ENCODE data around the gene TMEM88.

TMEM88 gene

DNA sequence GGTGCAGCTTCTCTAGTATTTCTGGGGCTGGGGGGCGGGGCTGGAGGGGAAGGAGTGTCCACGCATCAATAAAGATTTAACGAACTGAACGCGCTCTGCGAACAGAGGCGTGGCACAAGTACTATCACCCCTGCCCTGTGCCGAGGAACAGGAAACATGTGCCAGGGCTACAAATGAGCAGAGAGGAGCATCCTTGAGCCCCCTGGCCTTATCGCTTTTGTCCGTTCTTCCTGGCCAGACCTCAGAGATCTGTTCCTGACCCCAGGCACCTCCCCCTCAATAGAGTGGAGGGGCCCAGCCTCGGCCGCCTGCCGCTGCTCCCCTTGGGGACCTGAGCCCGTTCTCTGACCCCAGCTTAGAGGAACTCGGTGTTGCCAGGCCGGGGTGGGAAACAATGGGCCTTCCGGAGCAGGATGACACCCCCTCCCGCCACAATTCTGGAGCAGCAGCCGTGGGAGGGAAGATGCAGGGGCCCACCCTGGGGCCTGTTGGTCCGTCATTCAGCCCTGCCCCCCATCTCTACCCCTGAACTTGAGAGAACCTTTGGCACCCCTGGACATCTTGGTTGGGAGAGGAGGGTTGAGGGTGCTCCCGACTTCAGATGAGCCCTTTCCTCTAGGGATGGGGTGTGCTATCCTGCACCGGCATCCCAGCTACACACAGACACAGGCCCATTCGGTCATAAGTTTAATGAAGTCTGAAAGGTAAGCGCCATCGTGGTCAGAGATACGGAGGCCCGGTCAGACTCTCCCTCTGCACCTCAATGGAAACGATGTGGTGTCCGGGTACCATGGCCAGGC, 1.3 kb downstream of the TMEM88 start:
- Histone ChIP-seq H3K9ac (ENCODE audit: low read depth, low read length, poor library complexity, severe bottlenecking) (peak overlapping the region; percentile 71), H3K27me3 (ENCODE audit: insufficient read depth, low read length, poor library complexity, severe bottlenecking) (no peaks in the 10 kb centered on the region), H2AFZ (ENCODE audit: low read length) (no peak overlapping the region), H3K4me1 (ENCODE audit: insufficient read depth, low read length, poor library complexity, severe bottlenecking) (peaks cover 19% of the 10 kb centered on the region), H3K9me3 (ENCODE audit: insufficient read depth, low read depth, low read length) (no peaks in the 10 kb centered on the region), H3K9me2 (replicated peaks; ENCODE audit: low read depth, low read length) (no peaks in the 10 kb centered on the region), H3K4me2 (ENCODE audit: low read depth, low read length, poor library complexity, severe bottlenecking) (peak overlapping the region; percentile 92), H3F3A (ENCODE audit: low read depth) (no peaks in the 10 kb centered on the region), H3K79me2 (ENCODE audit: insufficient read depth, low read length) (peaks cover 14% of the 10 kb centered on the region; the same call in 1 of the 2 replicates), H3K4me3 (ENCODE audit: low read length, poor library complexity, severe bottlenecking) (peak overlapping the region; percentile 76), H3K36me3 (ENCODE audit: insufficient read depth, low read length) (peaks cover 19% of the 10 kb centered on the region; the same call in 1 of the 2 replicates), H4K20me1 (ENCODE audit: insufficient read depth, low read length, poor library complexity, severe bottlenecking) (peaks cover 9% of the 10 kb centered on the region)
- no peak for TF ChIP-seq EZH2phosphoT487 (IDR thresholded peaks at IDR 0.05; ENCODE audit: borderline replicate concordance)
- TF ChIP-seq CTCF (conservative IDR thresholded peaks at IDR 0.05; ENCODE audit: low read length), result no peak

GRCh38 chr17:7856811-7857712, 2.2 kb downstream of the TMEM88 start, which contains the start of gene NAA38:
Gene NAA38 (minus strand): TSS chr17:7857559. CDS start chr17:7857463, 96 bp downstream.
- Histone ChIP-seq H3K36me3 (ENCODE audit: insufficient read depth, low read length) (peaks cover 11% of the 10 kb centered on the region; the same call in 1 of the 2 replicates), H2AFZ (ENCODE audit: low read length) (peak within 1 kb of the TSS; percentile 96)

More at GRCh38 chr17:7856811-7857712, 2.2 kb downstream of the TMEM88 start, which contains the start of gene NAA38:
- no peaks in the 10 kb centered on the region for H3K9me2 ChIP-seq (replicated peaks; ENCODE audit: low read depth, low read length)
- peaks cover 6% of the 10 kb centered on the region for H4K20me1 ChIP-seq (ENCODE audit: insufficient read depth, low read length, poor library complexity, severe bottlenecking)
- H3K27me3 ChIP-seq (ENCODE audit: insufficient read depth, low read length, poor library complexity, severe bottlenecking), result no peaks in the 10 kb centered on the region
- H3K9me3 ChIP-seq (ENCODE audit: insufficient read depth, low read depth, low read length), result no peaks in the 10 kb centered on the region
- no peaks in the 10 kb centered on the region for H3F3A ChIP-seq (ENCODE audit: low read depth)
- peaks cover 18% of the 10 kb centered on the region; the same call in 1 of the 2 replicates for H3K79me2 ChIP-seq (ENCODE audit: insufficient read depth, low read length)
- peak within 1 kb of the TSS; percentile 76 for H3K4me3 ChIP-seq (ENCODE audit: low read length, poor library complexity, severe bottlenecking)
- TF ChIP-seq EZH2phosphoT487 (IDR thresholded peaks at IDR 0.05; ENCODE audit: borderline replicate concordance) (no peak), CTCF (conservative IDR thresholded peaks at IDR 0.05; ENCODE audit: low read length) (peak; percentile 48)
- peak within 1 kb of the TSS; percentile 92 for H3K4me2 ChIP-seq (ENCODE audit: low read depth, low read length, poor library complexity, severe bottlenecking)
- H3K9ac ChIP-seq (ENCODE audit: low read depth, low read length, poor library complexity, severe bottlenecking), result peak within 1 kb of the TSS; percentile 71
- peaks cover 19% of the 10 kb centered on the region for H3K4me1 ChIP-seq (ENCODE audit: insufficient read depth, low read length, poor library complexity, severe bottlenecking)

Measured in Loucy (cell line).